ENCODE results near the gene NEUROD2.

DNA sequence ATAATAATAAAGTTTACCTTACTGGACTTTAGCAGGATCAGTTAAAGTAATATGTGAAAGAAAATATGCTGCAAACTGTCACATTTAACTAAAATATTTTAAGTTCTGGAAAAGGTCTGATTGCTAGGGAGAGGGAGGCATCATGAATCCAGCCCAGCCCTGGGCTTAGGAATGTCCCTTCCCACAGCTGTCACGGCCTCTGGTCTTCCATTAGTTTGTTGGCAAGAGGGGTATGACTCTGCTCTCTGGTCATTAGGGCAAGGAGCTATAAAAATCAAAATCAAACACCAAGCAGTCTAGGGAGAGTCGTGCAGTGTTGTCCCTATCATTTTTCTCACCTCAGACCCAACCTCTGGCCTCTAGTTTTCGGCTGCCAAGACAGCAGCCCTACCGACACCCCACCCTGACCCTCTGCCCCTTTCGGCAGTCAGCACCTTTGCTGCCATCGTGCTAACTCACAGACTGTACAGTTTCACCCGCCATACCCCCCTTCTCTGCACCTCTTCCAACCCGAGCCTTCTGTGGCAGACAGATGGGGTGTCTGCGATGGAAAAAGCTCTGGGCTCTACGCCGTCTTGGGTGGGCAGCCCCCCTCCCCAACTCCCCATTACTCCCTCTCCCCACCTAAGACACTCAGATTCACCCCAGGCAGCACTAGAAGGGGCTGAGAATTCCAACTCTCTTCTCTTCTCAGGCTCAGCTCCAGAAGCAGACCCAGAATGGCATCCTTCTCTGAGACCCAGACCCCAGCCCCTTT, 41.4 kb downstream of the NEUROD2 start:
- TF ChIP-seq ZNF274 (IDR thresholded peaks at IDR 0.05; ENCODE audit: low read depth, low read length), result no peak
- no peak for TF ChIP-seq YY1 (IDR thresholded peaks at IDR 0.05; ENCODE audit: insufficient read depth, insufficient read length)
